Osteocyte (in vitro differentiated cells): ENCODE data around the gene MYO10. TPM values are rescaled to one million over a fixed set of nuclear protein-coding genes. Genes with fewer than 3 reads are reported as not detected.

Source experiments
- DNase-seq: peaks from one replicate; pipeline ENCODE4 v3.0.0; 2021; ENCODE audit warnings: mixed read lengths; ENCODE audit not compliant: unreplicated experiment; ENCODE audit errors: extremely low spot score
- H3K27ac Mint-ChIP-seq: one replicate; pipeline ENCODE4 v1.8.0; 2021; ENCODE audit warnings: mild to moderate bottlenecking, mixed read lengths; ENCODE audit not compliant: unreplicated experiment
- H3K27me3 Mint-ChIP-seq: one replicate; pipeline ENCODE4 v1.8.0; 2021; ENCODE audit warnings: mixed read lengths; ENCODE audit not compliant: unreplicated experiment
- H3K36me3 Mint-ChIP-seq: one replicate; pipeline ENCODE4 v1.8.0; 2021; ENCODE audit warnings: mixed read lengths; ENCODE audit not compliant: unreplicated experiment
- H3K4me1 Mint-ChIP-seq: one replicate; pipeline ENCODE4 v1.8.0; 2021; ENCODE audit warnings: mixed read lengths; ENCODE audit not compliant: unreplicated experiment
- H3K4me3 Mint-ChIP-seq: one replicate; pipeline ENCODE4 v1.8.0; 2021; ENCODE audit warnings: mild to moderate bottlenecking, moderate library complexity, mixed read lengths; ENCODE audit not compliant: unreplicated experiment
- H3K9me3 Mint-ChIP-seq: one replicate; pipeline ENCODE4 v1.8.0; 2021; ENCODE audit warnings: mixed read lengths; ENCODE audit not compliant: unreplicated experiment
- CTCF ChIP-seq: fragments of 200-600 bp; sonication (generic); IDR thresholded peaks from 2 replicates; pipeline ENCODE4 v1.5.0; 2021; ENCODE audit warnings: antibody characterized with exemption, mild to moderate bottlenecking, moderate library complexity
- total RNA-seq: library from RNA; stranded (reverse); gene quantifications from 2 replicates; pipeline ENCODE4 v1.2.1, GENCODE V29; 2021

The MYO10 gene
- total RNA-seq, 1 donor from 2014 or later, result 87.8 TPM

GRCh38 chr5:16736158-16736995 is 199.7 kb downstream of the MYO10 start:
- H3K27ac Mint-ChIP-seq, result peak overlapping the region; percentile 63
- no peak overlapping the region for H3K4me3 Mint-ChIP-seq
- H3K4me1 Mint-ChIP-seq, result peaks cover 35% of the 10 kb centered on the region
- no peaks in the 10 kb centered on the region for H3K9me3 Mint-ChIP-seq
- no peak for TF ChIP-seq CTCF
- H3K27me3 Mint-ChIP-seq, result no peaks in the 10 kb centered on the region
- peaks cover 46% of the 10 kb centered on the region for H3K36me3 Mint-ChIP-seq
- no peak for DNase-seq

- no peak for TF ChIP-seq CTCF
- DNase-seq, result no peak
These were observed 200.7 kb downstream of the MYO10 start for GRCh38 chr5:16735101-16736060.

GRCh38 chr5:16733331-16734006 is 202.6 kb downstream of the MYO10 start:
- Mint-ChIP-seq H3K36me3 (peaks cover 44% of the 10 kb centered on the region), H3K27ac (no peak overlapping the region), H3K9me3 (no peaks in the 10 kb centered on the region), H3K4me1 (peaks cover 27% of the 10 kb centered on the region), H3K27me3 (no peaks in the 10 kb centered on the region), H3K4me3 (no peak overlapping the region)
- no peak for DNase-seq
- no peak for TF ChIP-seq CTCF

More at GRCh38 chr5:16735101-16736060, 200.7 kb downstream of the MYO10 start:
- H3K36me3 Mint-ChIP-seq, result peaks cover 47% of the 10 kb centered on the region
- H3K9me3 Mint-ChIP-seq, result no peaks in the 10 kb centered on the region
- H3K27me3 Mint-ChIP-seq, result no peaks in the 10 kb centered on the region
- H3K4me3 Mint-ChIP-seq, result no peak overlapping the region
- peak overlapping the region; percentile 63 for H3K27ac Mint-ChIP-seq
- peaks cover 32% of the 10 kb centered on the region for H3K4me1 Mint-ChIP-seq

- Mint-ChIP-seq H3K27ac (no peak overlapping the region), H3K4me1 (peaks cover 17% of the 10 kb centered on the region), H3K36me3 (peaks cover 38% of the 10 kb centered on the region), H3K9me3 (no peaks in the 10 kb centered on the region), H3K27me3 (no peaks in the 10 kb centered on the region), H3K4me3 (no peak overlapping the region)
- no peak for TF ChIP-seq CTCF
- DNase-seq, result no peak
These were observed 203.7 kb downstream of the MYO10 start for GRCh38 chr5:16732356-16732755.
